GM18870 (cell line): ENCODE measurements around the gene MRPL19.

Source experiments
- ATAC-seq: cut with Tn5 transposase; IDR thresholded peaks from one replicate; pipeline ENCODE4 v1.9.1; 2021; ENCODE audit warnings: moderate library complexity; ENCODE audit not compliant: unreplicated experiment

Gene MRPL19

GRCh38 chr2:75614162-75614651 is 32.4 kb upstream of the MRPL19 start:
- no peak for ATAC-seq

- ATAC-seq: no peak
Observed at GRCh38 chr2:75616406-75616805, 30.2 kb upstream of the MRPL19 start.

- no peak for ATAC-seq
Observed at GRCh38 chr2:75616933-75617332, 29.6 kb upstream of the MRPL19 start.

- ATAC-seq: no peak
Observed at GRCh38 chr2:75619956-75620740, 26.4 kb upstream of the MRPL19 start.

GRCh38 chr2:75621228-75621627 is 25.4 kb upstream of the MRPL19 start:
- no peak for ATAC-seq

DNA sequence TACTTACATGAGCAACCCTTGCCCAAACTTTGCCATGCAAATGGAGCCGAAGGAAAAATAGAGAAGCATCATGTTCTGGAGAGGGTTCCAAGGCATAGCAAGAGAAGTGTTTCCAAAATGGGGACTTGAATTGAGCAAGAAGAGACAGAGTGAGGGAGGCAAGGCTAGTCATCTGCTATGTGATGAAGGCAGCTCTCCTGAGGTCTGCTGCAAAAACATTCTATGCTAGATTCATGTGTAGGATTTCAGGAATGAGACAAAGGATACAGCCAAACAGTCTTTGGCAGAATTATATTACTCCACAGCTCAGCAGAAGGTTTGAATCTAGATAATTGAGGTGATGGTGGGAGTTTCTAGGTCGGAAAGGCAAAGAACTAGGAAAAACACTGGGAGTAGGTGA is 24.1 kb upstream of the MRPL19 start:
- no peak for ATAC-seq

- ATAC-seq: no peak
Observed at GRCh38 chr2:75622929-75623328, 23.7 kb upstream of the MRPL19 start.

DNA sequence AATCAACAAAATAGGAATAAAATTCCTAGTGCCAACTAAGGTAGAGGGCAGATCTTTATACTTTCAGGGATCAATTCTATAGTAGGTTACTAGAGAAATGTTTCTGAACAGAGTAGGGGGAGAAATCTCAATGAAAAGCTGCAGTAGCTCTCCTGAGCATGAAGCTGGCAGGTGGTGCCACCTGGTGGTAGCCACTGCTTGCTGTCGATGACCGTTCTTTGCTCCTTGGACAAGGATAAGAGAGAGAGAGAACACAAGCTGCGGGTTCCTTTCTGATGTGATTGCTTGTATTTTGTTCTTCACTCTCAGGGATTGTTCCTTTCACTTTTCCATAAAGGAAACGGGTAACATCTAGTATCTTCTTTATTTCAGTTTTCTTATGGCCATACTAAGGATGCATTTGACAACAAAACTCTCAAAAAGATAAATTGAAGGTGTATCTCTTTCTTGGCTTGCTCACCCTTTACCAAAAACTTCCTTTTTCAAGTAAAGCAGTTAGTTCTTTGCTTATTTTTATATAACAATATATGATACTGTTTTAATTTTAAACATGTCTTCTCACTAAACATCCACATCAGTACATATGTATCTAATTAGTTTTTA is 18.6 kb upstream of the MRPL19 start:
- ATAC-seq: peak; percentile 79

DNA sequence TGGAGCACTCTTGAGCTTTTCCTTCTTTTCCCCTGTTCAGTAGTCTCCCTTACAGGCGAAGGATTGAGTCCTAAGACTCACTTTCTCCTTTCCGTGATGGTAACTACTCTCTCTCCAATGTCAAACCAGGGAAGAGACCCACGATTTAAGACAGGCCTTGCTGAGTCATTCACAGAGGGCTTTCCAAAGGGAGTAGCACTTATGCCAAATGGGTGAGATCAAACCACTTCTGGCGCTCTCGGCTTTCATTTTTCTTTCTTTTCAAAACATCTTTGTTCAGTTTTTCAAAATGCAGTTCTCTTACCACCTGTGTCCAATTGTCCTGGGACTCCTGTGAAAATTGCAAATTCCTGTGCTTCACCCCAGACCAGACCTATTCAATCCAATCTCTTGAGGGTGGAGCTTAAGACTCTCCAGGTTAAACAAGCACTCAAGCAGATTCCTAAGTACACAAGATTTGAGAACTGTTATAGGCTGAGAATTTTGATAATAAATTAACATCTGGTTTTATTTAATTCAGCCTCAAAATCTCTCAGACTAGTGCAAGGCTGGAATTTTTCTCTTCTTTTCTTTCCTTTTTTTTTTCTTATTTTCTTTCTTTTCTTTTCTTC is 14.4 kb upstream of the MRPL19 start:
- no peak for ATAC-seq

DNA sequence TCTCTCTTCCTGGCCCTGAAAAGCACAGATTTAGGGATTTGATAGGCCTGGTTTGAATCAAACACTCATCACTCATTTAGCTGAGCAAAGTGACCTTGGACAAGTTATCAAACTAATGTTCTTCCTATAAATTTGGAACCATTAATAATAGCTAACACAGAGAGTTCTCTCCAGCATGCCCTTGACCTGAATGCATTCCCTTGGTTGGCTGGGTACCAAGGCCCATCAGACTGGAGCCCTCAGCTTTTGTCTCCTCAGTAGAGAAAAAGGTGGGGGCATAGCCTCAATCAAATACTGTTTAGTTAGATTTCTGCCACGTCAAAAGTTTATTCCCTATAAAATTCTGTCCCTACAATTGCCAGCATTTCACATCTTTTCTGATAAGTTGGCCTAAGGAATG is 13.8 kb upstream of the MRPL19 start:
- no peak for ATAC-seq

DNA sequence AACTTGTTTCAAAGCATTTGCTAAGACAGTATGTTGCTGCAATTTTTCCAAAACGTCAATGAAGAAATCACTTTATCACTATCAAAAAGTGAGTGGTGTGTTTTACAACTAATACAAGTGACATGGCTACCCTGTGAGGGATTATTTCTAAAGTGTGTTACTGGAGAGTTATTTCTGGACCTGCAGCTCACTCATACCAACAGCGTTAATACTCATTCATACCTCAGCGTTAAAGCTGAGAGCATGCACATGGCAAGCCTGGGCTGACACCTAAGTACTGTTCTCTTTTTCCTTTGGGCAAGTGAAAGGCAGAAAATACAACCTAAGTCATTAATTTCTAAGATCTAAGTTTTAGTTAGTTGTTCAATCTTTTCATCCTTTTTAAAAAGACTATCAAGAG is 13.0 kb upstream of the MRPL19 start:
- no peak for ATAC-seq

DNA sequence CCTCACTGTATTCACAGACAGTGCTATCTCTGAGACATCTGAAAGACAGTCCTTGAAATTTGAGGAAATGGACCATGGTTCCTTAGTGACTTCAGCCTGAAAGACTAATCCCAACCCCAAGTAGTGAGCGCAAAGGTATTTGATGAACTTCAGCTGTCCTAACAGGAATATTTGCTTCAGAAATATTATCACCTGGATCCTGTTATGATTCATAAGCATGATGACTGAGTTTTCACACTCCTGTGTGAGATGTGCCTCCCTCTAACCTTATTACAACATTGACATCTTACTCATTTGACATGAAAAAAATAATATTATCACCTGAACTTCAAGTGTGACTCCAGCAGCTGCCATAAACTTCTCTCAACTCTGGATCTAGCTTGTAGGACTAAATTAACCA is 11.6 kb upstream of the MRPL19 start:
- no peak for ATAC-seq

DNA sequence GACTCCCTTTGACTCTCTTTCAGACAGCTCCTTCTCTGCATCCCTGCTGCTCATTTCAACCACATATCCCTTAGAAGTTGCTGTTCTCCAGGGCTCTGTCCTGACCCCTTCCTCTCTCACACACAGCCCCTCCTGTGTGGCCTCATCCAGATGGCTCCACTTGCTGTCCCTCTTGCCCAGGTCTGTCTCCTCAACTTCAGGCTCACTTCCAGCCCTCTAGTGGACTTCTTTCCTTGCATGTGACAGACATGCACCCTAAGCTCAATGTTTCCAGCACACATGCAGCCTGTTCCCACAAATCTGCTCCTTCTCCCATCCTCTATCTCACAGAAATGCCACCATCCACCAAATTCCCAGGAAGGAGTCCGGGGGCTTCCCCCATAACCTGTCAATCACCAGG is 9.0 kb upstream of the MRPL19 start:
- ATAC-seq: no peak

GRCh38 chr2:75640621-75641121 is 5.9 kb upstream of the MRPL19 start:
- peak; percentile 86 for ATAC-seq

GRCh38 chr2:75641587-75641986 is 5.0 kb upstream of the MRPL19 start:
- ATAC-seq: no peak

DNA sequence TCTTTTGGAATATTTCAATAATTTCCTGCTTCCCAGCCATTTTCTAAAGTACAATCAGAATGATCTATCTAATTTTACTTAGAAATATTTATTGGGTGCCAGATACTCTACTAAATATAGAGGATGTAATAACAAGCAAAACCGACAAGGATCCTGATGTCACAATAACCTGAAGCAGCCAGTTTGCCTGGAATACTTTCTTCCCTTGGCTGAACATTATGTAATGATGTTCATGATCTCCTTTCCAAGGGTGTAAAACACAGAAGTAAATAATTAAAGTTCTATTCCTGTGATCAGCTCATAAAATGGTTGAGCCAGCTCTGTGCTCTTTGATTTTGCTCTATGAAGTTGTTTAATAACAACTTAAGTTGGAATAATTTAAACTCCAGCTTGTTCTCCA is 2.6 kb upstream of the MRPL19 start:
- ATAC-seq: no peak

- no peak for ATAC-seq
Observed at GRCh38 chr2:75645643-75646042, 940 bp upstream of the MRPL19 start.

- ATAC-seq: peak; percentile 13
Observed at GRCh38 chr2:75646090-75646582, 447 bp upstream of the MRPL19 start.

- ATAC-seq: no peak
Observed at GRCh38 chr2:75647771-75648170, 1.2 kb downstream of the MRPL19 start.

DNA sequence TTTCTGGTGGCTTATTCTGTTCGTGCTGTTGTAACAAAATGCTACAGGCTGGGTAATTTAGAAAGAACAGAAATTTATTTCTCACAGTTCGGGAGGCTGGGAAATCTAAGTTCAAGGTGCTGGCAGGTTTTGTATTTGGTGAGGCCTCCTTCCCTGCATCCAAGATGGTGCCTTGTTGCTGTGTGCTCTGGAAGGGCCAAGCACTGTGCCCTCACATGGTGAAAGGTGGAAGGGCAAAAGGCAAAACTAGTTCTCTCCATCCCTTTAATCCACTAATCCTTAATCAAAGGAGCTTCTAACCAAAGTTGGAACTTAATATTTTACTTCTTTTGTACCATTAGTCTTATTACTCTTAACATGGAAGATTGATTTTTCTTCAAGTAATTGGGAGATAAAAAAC is 7.4 kb downstream of the MRPL19 start:
- ATAC-seq: no peak

- ATAC-seq: no peak
Observed at GRCh38 chr2:75655861-75656260, 9.3 kb downstream of the MRPL19 start.

DNA sequence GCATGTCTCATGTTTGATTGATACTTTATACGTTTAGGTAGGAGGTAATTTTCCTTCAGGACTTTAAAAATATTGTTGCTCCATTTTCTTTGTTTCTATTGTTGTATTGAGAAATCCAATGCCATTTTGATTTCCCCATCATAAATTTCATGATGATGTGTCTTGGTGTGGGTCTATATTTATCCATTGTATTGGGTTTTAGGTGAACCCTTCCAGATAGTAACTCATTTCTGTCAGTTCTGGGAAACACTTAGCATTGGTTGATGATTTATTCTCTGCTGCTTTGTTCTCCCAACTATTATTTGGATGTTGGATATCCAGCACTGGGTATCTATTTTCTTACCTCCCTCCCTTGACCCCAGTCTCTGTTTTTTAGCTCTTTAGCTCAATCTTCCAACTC is 10.0 kb downstream of the MRPL19 start:
- no peak for ATAC-seq
